ENCODE results near the gene STK17B. TPM values are rescaled to one million over a fixed set of nuclear protein-coding genes. Genes with fewer than 3 reads are reported as not detected.

The STK17B gene
- polyA plus RNA-seq, 3 donors = 171 to 296 (median 244) TPM

DNA sequence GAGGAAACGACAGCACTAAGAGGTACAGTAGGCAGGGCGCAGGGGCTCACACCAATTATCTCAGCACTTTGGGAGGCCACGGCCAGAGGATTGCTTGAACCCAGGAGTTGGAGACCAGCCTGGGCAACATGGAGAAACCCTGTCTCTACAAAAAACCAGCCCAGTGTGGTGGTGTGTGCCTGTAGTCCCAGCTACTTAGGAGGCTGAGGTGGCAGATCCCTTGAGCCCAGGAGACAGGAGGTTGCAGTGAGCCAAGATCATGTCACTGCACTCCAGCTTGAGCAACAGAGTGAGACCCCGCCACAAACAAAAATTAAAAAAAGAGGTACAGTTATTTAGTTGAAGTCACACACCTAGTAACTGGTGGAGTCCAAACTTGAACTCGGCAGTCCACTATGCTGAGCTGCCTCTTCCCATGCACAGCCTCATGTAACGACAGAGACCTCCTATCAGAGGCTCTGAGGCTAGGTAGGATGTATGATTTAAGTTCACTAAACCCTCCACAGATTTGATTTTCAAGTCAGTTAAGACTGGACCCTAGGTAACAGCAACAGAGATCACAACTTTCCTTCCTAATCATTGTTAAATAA lies 8.7 kb downstream of the STK17B start:
- Mint-ChIP-seq H3K9me3 (no peaks in the 10 kb centered on the region), H3K4me1 (peaks cover 62% of the 10 kb centered on the region), H3K27me3 (ENCODE audit: low read depth in 3 of 3) (no peaks in the 10 kb centered on the region), H3K27ac (peak overlapping the region; percentile 62 to 88 (median 82)), H3K36me3 (peaks cover 68 to 83% of the 10 kb centered on the region in 2 donors), H3K4me3 (peak overlapping the region; percentile 32 to 40)
- DNase-seq = no peak
- Histone ChIP-seq H3K4me2 (replicated peaks; ENCODE audit: extremely low read depth, low read length, poor library complexity, severe bottlenecking) (peak overlapping the region; percentile 25), H3K27me3 (ENCODE audit: control insufficient read depth in 2 of 2, insufficient read depth in 2 of 2, low read length in 2 of 2) (no peaks in the 10 kb centered on the region), H3K27ac (ENCODE audit: low read depth in 1 of 2, low read length in 2 of 2) (peak overlapping the region; percentile 57 to 72), H3K9me3 (replicated peaks in 1 of 2; ENCODE audit: control insufficient read depth in 1 of 2, insufficient read depth in 1 of 2, low read length in 2 of 2) (no peaks in the 10 kb centered on the region), H3K4me3 (replicated peaks in 1 of 3; ENCODE audit: low read depth in 2 of 3, low read length in 3 of 3) (peak overlapping the region in 1 of 3 experiments; percentile 71), H3K36me3 (replicated peaks in 1 of 2; ENCODE audit: control insufficient read depth in 1 of 2, insufficient read depth in 2 of 2, low read length in 2 of 2) (peaks cover 55 to 68% of the 10 kb centered on the region in 2 donors), H3K79me2 (ENCODE audit: insufficient read depth, low read length) (peaks cover 100% of the 10 kb centered on the region), H3K9ac (ENCODE audit: insufficient read depth, low read length, poor library complexity, severe bottlenecking) (no peak overlapping the region), H2AFZ (ENCODE audit: insufficient read depth, low read depth, low read length, poor library complexity, severe bottlenecking) (no peak overlapping the region), H3K4me1 (ENCODE audit: control insufficient read depth in 1 of 2, insufficient read depth in 2 of 2, low read length in 2 of 2) (peaks cover 70 to 86% of the 10 kb centered on the region in 2 donors), H4K20me1 (ENCODE audit: insufficient read depth, low read length) (peaks cover 87% of the 10 kb centered on the region)
- 100% methylated on average over 2 of the region's 6 CpGs for WGBS (ENCODE audit: insufficient coverage)
- TF ChIP-seq, protein P1, sequence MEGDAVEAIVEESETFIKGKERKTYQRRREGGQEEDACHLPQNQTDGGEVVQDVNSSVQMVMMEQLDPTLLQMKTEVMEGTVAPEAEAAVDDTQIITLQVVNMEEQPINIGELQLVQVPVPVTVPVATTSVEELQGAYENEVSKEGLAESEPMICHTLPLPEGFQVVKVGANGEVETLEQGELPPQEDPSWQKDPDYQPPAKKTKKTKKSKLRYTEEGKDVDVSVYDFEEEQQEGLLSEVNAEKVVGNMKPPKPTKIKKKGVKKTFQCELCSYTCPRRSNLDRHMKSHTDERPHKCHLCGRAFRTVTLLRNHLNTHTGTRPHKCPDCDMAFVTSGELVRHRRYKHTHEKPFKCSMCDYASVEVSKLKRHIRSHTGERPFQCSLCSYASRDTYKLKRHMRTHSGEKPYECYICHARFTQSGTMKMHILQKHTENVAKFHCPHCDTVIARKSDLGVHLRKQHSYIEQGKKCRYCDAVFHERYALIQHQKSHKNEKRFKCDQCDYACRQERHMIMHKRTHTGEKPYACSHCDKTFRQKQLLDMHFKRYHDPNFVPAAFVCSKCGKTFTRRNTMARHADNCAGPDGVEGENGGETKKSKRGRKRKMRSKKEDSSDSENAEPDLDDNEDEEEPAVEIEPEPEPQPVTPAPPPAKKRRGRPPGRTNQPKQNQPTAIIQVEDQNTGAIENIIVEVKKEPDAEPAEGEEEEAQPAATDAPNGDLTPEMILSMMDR (IDR thresholded peaks at IDR 0.05) = no peak
- intact Hi-C loops (cut with micrococcal nuclease) = no loop called here

DNA sequence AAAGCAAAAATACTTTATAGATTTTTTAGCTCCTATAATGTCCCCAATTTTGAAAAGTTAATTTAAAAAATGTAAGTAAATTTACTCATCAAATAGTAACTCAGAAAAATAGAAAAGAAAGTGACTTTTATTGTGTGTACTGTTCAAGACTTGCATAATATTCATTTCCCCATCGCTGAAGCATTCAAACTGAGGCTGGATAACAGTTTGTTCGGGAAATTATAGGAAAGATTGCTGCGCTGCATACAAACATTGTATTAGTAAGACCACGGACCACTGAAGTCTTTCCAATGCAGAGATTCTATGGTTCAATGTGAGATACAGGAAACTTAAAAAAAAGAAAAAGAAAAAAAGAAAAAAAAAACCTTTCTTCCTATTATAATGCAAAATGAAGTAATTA lies 10.4 kb downstream of the STK17B start:
- Histone ChIP-seq H3K9me3 (replicated peaks in 1 of 2; ENCODE audit: control insufficient read depth in 1 of 2, insufficient read depth in 1 of 2, low read length in 2 of 2) (no peaks in the 10 kb centered on the region), H2AFZ (ENCODE audit: insufficient read depth, low read depth, low read length, poor library complexity, severe bottlenecking) (no peak overlapping the region), H3K4me1 (ENCODE audit: control insufficient read depth in 1 of 2, insufficient read depth in 2 of 2, low read length in 2 of 2) (peaks cover 58 to 83% of the 10 kb centered on the region in 2 donors), H4K20me1 (ENCODE audit: insufficient read depth, low read length) (peaks cover 87% of the 10 kb centered on the region), H3K79me2 (ENCODE audit: insufficient read depth, low read length) (peaks cover 100% of the 10 kb centered on the region), H3K4me3 (replicated peaks in 1 of 3; ENCODE audit: low read depth in 2 of 3, low read length in 3 of 3) (peak overlapping the region; percentile 14 to 71 (median 40)), H3K27ac (ENCODE audit: low read depth in 1 of 2, low read length in 2 of 2) (peak overlapping the region in 1 of 2 donors; percentile 89), H3K9ac (ENCODE audit: insufficient read depth, low read length, poor library complexity, severe bottlenecking) (peak overlapping the region; percentile 51), H3K27me3 (ENCODE audit: control insufficient read depth in 2 of 2, insufficient read depth in 2 of 2, low read length in 2 of 2) (no peaks in the 10 kb centered on the region), H3K4me2 (replicated peaks; ENCODE audit: extremely low read depth, low read length, poor library complexity, severe bottlenecking) (peak overlapping the region; percentile 76), H3K36me3 (replicated peaks in 1 of 2; ENCODE audit: control insufficient read depth in 1 of 2, insufficient read depth in 2 of 2, low read length in 2 of 2) (peaks cover 66 to 77% of the 10 kb centered on the region in 2 donors)
- intact Hi-C loops (cut with micrococcal nuclease) = no loop called here
- no peaks in the 10 kb centered on the region for H3K27me3 Mint-ChIP-seq (ENCODE audit: low read depth in 3 of 3)
- no peaks in the 10 kb centered on the region for H3K9me3 Mint-ChIP-seq
- peaks cover 59% of the 10 kb centered on the region for H3K4me1 Mint-ChIP-seq
- peak in 2 of 3 donors; percentile 51 to 64 for DNase-seq
- peak overlapping the region; percentile 53 to 63 for H3K4me3 Mint-ChIP-seq
- WGBS (ENCODE audit: insufficient coverage) = no CpG with 5 or more reads among the region's 4 CpGs
- TF ChIP-seq, protein P1 (IDR thresholded peaks at IDR 0.05) = no peak
- peak overlapping the region; percentile 85 to 92 (median 88) for H3K27ac Mint-ChIP-seq
- peaks cover 74 to 85% of the 10 kb centered on the region in 2 donors for H3K36me3 Mint-ChIP-seq

Measured in CD14-positive monocyte (primary cell).